Muscle of leg (tissue), 11 donors: Measurements from ENCODE around the gene EPB41L1. TPM values are rescaled to one million over a fixed set of nuclear protein-coding genes. Genes with fewer than 3 reads are reported as not detected.

Experiments used
- DNase-seq: peaks from one replicate; pipeline ENCODE4 v3.0.0; 2013
- H3K27ac ChIP-seq: one replicate; pipeline ENCODE4 v1.5.1; 2013; ENCODE audit warnings: mild to moderate bottlenecking, low read length, control low read depth
- H3K27me3 ChIP-seq: one replicate; pipeline ENCODE4 v1.6.1; 2013; ENCODE audit warnings: low read length; ENCODE audit not compliant: control insufficient read depth, insufficient read depth
- H3K36me3 ChIP-seq: one replicate; pipeline ENCODE4 v1.6.1; 2013; ENCODE audit warnings: low read length; ENCODE audit not compliant: control insufficient read depth, insufficient read depth
- H3K4me1 ChIP-seq: one replicate; pipeline ENCODE4 v1.6.1; 2013; ENCODE audit warnings: low read length; ENCODE audit not compliant: control insufficient read depth, insufficient read depth
- H3K4me3 ChIP-seq: one replicate; pipeline ENCODE4 v1.5.1; 2013; ENCODE audit warnings: low read length, control low read depth
- H3K9me3 ChIP-seq: replicated peaks from 2 replicates; pipeline ENCODE4 v1.6.1; 2013; ENCODE audit warnings: low read depth, low read length; ENCODE audit not compliant: control insufficient read depth
- WGBS: methylation state at CpG from one replicate; pipeline ENCODE4 v1.1.5; 2013; ENCODE audit warnings: missing lambda C conversion rate; ENCODE audit not compliant: insufficient coverage; 5-methylcytosine and 5-hydroxymethylcytosine counted together
- polyA plus RNA-seq, 8 donors: library from polyadenylated mRNA; unstranded; fragments of 120-200 nt; gene quantifications; one replicate each; pipeline versions ENCODE4 v1.2.1 to v1.2.3, GENCODE V29; 2013; ENCODE audit warnings: inconsistent platforms in 1 of 8, low replicate concordance in 1 of 8; ENCODE audit not compliant: insufficient read length in 8 of 8, insufficient read depth in 1 of 8
- total RNA-seq: library from RNA; stranded (reverse); fragments of 120-200 nt; gene quantifications from one replicate; pipeline ENCODE4 v1.2.4, GENCODE V29; 2013

EPB41L1 gene
- total and polyA plus RNA-seq, 9 donors, result 14.3 to 37.6 (median 25.1) TPM

DNA sequence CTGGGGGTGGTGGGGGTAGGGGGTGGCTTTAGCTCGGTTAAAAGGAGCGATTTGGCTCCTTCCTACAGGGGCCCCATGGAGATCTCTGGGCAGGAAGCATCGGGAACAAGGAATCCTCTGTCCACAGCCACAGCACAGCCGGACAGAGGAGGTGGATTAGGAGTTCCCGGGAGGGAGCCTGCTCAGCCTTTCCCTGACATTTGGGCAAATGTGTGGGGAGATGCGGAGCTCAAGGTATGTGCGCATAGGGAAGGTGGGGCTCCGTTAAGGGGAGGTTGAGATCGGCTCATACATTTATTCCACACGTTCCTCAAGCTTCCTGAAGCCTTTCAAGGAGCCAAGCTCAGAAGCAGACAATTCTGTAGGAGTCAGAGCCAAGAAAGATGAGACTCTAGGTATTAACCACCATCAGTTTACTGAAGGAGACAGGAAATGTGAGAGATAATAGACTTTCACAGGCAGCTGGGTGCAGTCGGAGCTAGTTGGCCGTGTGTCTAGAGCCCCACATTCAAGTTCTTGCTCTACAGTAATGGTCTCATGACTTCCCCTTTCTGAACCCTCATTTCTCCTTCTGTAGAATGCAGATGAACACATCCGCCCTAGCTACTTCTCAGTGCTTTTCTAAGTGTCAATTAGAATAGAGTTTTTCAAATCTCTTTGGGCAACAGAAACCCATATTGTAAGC is 40.8 kb upstream of the EPB41L1 start:
- no peaks in the 10 kb centered on the region for H3K36me3 ChIP-seq
- DNase-seq, result peak; percentile 54
- no peak overlapping the region for H3K27ac ChIP-seq
- H3K27me3 ChIP-seq, result peaks cover 2% of the 10 kb centered on the region
- no peak overlapping the region for H3K4me3 ChIP-seq
- H3K4me1 ChIP-seq, result peaks cover 13% of the 10 kb centered on the region
- no peaks in the 10 kb centered on the region for H3K9me3 ChIP-seq
- WGBS, result 27% methylated on average over 2 of the region's 13 CpGs

DNA sequence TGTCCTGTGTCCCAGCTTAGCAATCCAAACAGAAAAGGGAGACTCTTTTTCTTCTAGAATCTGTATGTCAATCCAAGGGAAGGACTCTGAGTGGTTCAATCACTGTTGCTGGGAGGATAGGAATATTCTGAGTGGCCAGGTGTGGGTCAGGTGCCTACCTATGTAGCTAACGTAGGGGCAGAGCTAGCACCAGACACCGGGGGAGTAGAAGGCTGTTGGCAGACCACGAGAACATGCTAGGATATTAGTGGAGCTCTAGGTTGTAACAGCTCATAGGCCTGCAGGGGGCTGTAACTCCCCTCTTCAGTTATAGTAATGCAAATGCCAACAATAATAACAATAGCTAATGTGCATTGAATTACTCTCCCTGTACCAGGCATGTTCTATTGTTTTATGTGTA is 39.8 kb upstream of the EPB41L1 start:
- WGBS, result 56% methylated on average over 2 of the region's 3 CpGs
- no peak for DNase-seq
- no peaks in the 10 kb centered on the region for H3K9me3 ChIP-seq
- H3K4me3 ChIP-seq, result no peak overlapping the region
- H3K4me1 ChIP-seq, result peaks cover 9% of the 10 kb centered on the region
- H3K27ac ChIP-seq, result no peak overlapping the region
- peaks cover 2% of the 10 kb centered on the region for H3K27me3 ChIP-seq
- H3K36me3 ChIP-seq, result no peaks in the 10 kb centered on the region

DNA sequence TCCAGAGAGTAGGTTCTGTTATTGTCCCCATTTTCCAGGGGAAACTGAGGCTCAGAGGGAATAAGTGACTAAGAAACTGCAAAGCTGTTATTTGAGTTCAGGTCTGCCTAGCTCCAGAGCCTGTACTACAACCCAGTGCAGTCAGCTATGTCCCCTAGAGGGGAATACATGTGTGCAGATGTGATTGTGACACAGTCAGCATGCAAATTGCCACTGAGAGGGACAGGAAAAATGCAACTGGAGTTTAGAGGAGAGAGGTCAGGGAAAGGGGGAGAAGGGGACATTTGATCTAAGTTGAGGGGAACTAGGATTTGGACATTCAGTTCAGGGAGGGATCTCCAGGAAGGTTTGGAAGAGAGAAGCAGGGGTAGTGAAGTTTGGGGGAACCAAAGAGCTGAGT is 38.6 kb upstream of the EPB41L1 start:
- H3K4me3 ChIP-seq, result no peak overlapping the region
- H3K27me3 ChIP-seq, result peaks cover 2% of the 10 kb centered on the region
- H3K36me3 ChIP-seq, result no peaks in the 10 kb centered on the region
- peaks cover 9% of the 10 kb centered on the region for H3K4me1 ChIP-seq
- DNase-seq, result no peak
- H3K9me3 ChIP-seq, result no peaks in the 10 kb centered on the region
- H3K27ac ChIP-seq, result no peak overlapping the region

DNA sequence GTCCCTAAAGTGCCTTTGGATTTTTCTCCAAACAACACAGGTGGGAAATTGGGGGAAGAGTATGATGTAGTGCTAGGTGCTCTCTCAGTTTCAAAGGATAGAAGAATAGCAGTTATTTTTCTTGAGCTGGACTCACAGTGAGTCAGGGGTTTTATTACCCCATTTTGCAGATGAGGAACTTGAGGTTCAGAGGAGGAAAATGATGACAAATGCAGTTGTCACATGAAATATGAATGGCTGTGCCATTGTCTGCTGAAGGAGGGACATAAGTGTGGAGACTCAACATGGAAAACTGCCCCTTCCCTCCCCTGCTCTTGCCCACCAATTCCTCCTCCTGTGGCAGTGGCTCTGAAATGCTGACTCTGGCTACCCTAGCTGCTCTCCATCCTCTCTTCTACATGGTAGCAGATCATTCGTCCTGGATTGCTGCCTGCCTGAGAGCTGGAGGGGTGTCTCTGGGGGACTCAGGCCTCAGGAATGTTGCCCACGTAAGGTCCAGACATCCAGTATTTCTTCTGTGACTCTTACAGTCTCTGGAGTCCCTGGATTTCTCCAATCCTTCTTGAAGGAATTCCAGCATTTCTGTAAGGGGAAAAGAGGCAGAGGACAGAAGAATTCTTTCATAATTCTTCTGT is 37.6 kb upstream of the EPB41L1 start:
- no CpG with 5 or more reads among the region's 2 CpGs for WGBS
- peaks cover 2% of the 10 kb centered on the region for H3K27me3 ChIP-seq
- no peak for DNase-seq
- no peaks in the 10 kb centered on the region for H3K9me3 ChIP-seq
- no peaks in the 10 kb centered on the region for H3K36me3 ChIP-seq
- H3K27ac ChIP-seq, result no peak overlapping the region
- no peak overlapping the region for H3K4me3 ChIP-seq
- peaks cover 9% of the 10 kb centered on the region for H3K4me1 ChIP-seq

DNA sequence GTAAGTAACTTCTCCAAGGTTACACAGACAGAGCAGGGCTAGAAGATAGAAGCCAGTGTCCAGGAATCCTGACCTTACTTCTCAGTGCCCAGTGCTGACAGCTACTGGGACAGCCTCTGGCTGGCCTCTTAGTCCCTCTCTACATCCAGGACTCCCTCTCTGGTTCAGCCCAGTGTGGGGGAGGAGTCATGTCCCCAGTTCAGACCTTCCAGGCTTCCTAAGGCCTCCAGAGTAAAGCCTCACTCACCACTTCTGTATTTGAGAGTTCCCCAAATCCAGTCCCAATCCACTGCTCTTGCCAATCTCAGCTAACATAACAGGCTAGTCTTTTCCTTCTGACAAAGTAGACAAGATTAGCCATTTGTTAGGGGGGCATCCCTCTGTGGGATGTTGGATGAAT is 36.9 kb upstream of the EPB41L1 start:
- Histone ChIP-seq H3K27ac (no peak overlapping the region), H3K27me3 (peaks cover 2% of the 10 kb centered on the region), H3K4me3 (no peak overlapping the region), H3K4me1 (peaks cover 9% of the 10 kb centered on the region), H3K36me3 (no peaks in the 10 kb centered on the region), H3K9me3 (no peaks in the 10 kb centered on the region)
- peak; percentile 43 for DNase-seq

DNA sequence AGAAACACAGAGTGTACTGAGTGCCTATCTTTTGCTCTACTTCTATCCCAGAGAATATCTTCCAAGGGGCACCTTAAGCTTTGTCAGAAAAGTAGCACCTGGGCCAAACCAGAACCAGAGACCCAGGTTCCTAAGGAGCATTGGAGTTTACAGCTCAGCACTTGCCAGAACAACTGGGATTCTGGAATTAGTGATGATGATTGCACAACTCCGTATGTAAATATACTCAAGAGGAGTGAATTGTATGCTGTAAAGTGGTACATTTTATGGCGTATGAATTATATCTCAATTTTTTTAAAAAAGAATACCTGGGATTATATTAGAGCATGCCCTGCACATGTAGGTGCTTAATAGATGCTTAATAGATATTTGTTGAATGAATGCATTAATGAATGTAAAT is 36.2 kb upstream of the EPB41L1 start:
- H3K36me3 ChIP-seq, result no peaks in the 10 kb centered on the region
- no peak for DNase-seq
- H3K4me3 ChIP-seq, result no peak overlapping the region
- peaks cover 7% of the 10 kb centered on the region for H3K4me1 ChIP-seq
- no peaks in the 10 kb centered on the region for H3K9me3 ChIP-seq
- peaks cover 2% of the 10 kb centered on the region for H3K27me3 ChIP-seq
- no peak overlapping the region for H3K27ac ChIP-seq
- WGBS, result no CpG with 5 or more reads among the region's 2 CpGs

DNA sequence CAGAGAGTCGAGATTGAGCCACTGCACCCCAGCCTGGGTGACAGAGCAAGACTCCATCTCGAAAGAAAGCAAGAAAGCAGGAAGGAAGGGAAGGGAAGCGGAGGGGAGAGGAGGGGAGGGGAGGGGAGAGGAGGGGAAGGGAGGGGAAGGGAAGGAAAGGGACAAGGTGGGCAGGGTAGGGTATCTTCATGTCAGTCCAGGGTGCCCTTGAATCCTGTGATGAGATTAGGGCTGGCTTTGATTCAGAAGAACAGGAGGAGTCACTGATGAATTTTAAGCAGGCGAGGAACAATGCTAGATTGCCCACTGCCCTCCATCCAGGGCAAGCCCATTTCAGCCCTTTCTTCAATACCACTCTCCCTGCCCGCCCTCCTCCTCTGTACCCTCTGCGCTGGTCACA is 35.0 kb upstream of the EPB41L1 start:
- Histone ChIP-seq H3K4me1 (peaks cover 4% of the 10 kb centered on the region), H3K36me3 (no peaks in the 10 kb centered on the region), H3K4me3 (no peak overlapping the region), H3K9me3 (no peaks in the 10 kb centered on the region), H3K27me3 (peaks cover 2% of the 10 kb centered on the region), H3K27ac (no peak overlapping the region)
- DNase-seq, result no peak
- WGBS, result 68% methylated on average over 5 of the region's 6 CpGs

DNA sequence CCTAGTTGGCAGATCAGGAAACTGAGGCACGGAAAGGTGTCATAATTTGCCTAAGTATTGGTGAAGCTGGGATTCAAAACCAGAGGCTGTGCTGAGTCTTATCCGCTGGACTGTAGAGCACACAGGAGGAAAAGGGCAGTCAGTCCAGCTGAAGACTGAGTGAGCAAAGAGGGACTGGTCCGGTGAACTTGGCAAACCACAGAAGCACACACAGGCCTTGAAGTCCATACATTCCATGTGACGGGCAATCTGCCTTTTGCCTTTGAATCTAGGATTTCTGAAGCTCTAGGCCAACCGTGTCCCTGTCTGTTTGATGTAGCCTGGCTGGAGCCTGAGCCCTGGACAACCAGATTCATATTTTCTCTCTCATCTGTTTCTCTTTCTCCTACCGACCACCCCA is 34.3 kb upstream of the EPB41L1 start:
- WGBS, result 68% methylated on average over 6 of the region's 6 CpGs
- no peak for DNase-seq
- Histone ChIP-seq H3K27ac (no peak overlapping the region), H3K36me3 (no peaks in the 10 kb centered on the region), H3K4me3 (no peak overlapping the region), H3K9me3 (no peaks in the 10 kb centered on the region), H3K27me3 (peaks cover 2% of the 10 kb centered on the region), H3K4me1 (peaks cover 4% of the 10 kb centered on the region)

DNA sequence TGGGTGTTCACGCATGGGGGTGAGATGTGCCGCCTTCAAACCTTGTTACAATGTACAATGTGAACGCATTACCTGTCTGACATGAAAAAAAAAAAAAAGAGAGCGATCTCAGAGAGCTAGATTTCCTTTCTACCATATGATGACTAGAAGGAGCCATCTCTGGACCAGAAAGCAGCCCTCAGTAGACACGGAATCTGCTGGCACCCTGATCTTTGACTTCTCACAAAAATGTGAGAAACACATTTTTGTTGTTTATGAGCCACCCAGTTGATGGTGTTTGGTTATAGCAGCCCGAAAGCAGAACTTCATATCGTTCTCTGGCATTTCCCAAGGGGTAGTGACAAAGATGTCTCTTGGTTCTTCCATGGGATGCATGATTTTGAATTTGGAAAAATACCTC is 33.5 kb upstream of the EPB41L1 start:
- H3K27me3 ChIP-seq, result peaks cover 2% of the 10 kb centered on the region
- WGBS, result 69% methylated on average over 3 of the region's 7 CpGs
- H3K27ac ChIP-seq, result no peak overlapping the region
- DNase-seq, result no peak
- no peaks in the 10 kb centered on the region for H3K9me3 ChIP-seq
- peaks cover 4% of the 10 kb centered on the region for H3K4me1 ChIP-seq
- H3K36me3 ChIP-seq, result no peaks in the 10 kb centered on the region
- no peak overlapping the region for H3K4me3 ChIP-seq

DNA sequence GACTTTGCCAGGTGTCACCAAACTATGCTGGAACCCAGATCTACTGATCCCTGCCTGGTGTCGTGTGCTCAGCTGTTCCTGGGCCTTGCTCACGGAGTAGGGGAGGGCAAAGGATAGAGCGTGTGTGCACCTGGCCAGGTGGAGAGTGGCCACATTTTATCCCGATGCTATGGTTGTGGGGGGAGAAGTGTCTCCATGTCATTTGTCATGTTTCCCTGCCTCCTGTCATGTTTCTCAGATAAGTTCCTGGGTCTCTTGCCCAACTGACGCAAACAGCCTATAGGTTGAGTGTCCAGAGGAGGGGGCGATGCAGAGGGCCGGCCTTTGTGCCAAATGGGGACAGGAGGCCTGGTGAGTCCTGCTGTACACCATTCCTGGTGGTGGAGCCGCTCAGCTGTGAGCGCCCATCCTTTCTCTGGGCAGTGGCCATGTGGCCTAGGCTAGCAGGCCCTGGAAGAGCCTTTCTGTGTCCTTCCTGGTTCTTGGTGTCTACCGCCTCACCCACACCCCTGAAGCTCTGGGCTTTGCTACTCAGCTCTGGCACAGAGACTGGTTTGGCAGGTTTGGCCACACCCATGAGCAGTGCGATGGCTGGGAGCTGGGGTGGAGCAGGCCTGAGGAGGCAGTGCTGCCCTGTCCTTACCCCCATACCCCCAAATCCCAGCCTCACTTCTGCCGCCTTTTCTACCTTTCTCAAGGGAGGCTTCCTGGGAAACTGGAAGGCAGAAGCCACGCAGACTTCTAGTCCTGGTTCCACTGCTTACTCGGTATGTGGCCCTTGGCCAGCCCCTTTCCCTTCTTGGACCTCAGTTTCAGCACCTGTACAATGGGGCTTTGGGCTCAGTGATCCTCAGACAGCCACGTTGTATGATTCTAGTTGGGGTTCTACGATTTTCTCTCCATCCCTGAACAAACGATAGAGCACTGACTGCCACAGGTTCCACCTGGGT is 32.3 kb upstream of the EPB41L1 start:
- Histone ChIP-seq H3K27me3 (no peaks in the 10 kb centered on the region), H3K4me1 (no peaks in the 10 kb centered on the region), H3K36me3 (no peaks in the 10 kb centered on the region), H3K27ac (no peak overlapping the region), H3K9me3 (no peaks in the 10 kb centered on the region), H3K4me3 (no peak overlapping the region)
- 91% methylated on average over 15 of the region's 17 CpGs for WGBS
- DNase-seq, result no peak
